NCI-H2029 (cell line): ENCODE measurements around the gene MUC20.
"Not testable (repeated sequence)": the region's sequence is repeated elsewhere in the genome, so short reads cannot be mapped to it uniquely, and the experiment has no call there.

Experiments used
- DNase-seq: peaks from one replicate; lab custom pipeline; 2025; lab: John Stamatoyannopoulos, UW

Gene MUC20

DNA sequence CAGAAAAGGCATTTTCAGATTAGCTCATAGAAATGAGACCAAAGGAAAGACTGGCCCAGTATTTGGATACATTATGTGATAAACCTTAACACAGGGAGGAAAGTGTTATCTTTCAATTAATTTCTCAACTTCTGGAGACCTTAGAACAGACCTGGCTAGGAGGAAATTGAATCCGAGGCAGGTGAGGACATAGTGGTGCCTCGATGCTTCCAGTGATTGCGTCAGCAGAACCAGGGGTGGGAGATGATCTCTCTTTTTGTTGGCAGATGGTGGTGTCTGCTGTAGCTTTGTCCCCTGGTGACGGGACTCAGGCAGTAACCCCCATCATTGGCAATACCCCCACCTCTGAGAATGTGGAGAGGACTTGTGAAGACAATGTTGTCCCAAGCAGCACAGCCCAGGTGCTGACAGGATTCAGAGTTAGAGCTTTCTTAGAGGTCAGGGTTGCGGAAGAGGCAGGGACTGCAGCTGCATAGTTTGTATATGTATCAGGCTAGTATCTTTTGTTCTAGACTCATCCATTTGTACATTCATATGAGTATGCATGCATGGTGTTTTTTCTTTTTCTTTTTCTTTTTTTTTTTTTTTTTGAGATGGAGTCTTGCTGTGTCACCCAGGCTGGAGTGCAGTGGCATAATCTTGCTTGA is 27.9 kb upstream of the MUC20 start:
- DNase-seq: no peak

DNA sequence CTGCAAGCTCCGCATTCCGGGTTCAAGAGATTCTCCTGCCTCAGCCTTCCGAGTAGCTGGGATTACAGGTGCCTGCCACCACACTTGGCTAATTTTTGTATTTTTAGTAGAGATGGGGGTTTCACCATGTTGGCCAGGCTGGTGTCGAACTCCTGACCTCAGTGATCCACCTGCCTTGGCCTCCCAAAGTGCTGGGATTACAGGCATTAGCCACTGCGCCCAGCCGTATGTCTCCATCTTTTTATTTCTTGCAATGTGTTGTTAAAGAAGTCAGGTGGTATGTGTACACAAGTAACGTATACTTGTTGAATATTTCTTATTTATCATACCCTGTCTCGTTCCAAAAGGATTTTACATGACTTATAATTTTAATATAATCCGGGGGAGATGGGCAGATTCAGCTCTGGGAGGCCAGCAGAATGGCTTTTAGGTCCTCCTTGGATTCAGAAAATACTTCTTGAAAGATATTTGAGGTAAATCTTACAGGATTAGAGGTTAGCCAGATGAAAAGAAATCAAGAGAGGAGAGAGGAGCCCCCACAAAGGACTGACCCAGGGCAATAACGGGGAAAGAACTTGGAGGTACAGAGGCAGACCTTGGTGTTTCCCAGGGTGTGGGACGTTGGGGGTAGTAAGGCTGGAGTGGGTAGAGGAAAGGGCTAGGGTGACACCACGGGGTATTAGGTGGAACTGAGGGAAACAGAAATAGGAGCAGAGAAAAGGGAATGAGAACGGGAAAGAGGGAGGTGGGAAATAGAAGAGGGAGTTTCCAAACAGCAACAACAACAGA is 27.2 kb upstream of the MUC20 start:
- no peak for DNase-seq

DNA sequence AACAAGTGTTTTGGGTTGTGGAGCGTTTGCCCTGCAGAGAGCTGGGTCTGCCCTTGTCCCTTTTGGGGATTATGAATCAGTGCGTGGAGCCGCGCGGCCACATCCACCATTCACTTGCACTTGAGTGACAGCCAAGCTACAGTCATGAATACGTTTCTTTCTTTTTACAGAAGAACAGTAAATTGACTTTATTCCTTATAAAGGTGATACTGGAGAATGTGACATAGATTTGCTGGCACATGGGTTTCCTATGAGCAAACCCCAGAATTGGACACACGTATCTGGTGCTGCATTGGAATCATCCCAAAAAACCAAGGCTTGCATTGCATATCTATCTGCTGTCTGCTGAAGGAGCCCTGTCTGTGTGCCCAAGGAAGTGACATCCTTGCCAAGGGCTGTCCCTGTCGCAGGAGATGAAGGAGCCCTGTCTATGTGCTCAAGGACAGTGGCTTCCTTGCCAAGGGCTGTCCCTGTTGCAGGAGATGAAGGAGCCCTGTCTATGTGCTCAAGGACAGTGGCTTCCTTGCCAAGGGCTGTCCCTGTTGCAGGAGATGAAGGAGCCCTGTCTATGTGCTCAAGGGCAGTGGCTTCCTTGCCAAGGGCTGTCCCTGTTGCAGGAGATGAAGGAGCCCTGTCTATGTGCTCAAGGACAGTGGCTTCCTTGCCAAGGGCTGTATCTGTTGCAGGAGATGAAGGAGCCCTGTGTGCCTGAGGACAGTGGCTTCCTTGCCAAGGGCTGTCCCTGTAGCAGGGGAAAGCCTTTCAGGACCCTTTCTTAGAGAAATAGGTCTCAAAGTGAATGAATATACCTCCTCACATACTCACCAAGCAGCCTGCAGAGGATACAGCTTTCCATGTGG is 26.3 kb upstream of the MUC20 start:
- DNase-seq: not testable (repeated sequence)

DNA sequence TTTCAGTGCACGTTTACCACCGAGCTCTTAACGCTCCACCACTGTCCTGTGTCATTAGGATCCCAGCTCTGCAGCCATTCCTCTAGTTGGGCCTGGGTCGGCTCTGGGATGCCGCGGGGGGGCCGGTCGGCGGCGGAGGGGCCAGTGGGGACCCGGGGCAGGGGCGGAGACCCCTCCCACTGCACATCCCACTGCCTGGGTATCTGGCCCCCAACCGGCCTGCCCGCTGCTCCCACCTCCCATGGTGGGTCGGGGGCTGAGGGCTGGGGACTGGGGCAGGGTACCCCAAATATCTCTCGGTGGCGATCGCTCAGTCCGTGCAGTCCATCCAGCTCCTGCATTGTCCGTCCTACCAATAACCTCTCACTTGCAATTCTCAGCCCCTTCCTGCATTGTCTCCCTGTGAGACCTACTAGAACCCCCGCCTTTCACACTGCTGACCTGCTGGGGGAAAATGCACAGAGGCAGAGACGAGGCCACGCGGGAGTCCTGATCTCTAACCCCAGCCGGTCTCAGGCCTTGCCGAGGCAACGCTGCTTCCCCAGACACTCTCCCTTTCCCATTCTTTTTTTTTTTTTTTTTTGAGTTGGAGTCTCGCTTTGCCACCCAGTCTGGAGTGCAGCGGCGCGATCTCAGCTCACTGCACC is 24.0 kb upstream of the MUC20 start:
- no peak for DNase-seq

DNA sequence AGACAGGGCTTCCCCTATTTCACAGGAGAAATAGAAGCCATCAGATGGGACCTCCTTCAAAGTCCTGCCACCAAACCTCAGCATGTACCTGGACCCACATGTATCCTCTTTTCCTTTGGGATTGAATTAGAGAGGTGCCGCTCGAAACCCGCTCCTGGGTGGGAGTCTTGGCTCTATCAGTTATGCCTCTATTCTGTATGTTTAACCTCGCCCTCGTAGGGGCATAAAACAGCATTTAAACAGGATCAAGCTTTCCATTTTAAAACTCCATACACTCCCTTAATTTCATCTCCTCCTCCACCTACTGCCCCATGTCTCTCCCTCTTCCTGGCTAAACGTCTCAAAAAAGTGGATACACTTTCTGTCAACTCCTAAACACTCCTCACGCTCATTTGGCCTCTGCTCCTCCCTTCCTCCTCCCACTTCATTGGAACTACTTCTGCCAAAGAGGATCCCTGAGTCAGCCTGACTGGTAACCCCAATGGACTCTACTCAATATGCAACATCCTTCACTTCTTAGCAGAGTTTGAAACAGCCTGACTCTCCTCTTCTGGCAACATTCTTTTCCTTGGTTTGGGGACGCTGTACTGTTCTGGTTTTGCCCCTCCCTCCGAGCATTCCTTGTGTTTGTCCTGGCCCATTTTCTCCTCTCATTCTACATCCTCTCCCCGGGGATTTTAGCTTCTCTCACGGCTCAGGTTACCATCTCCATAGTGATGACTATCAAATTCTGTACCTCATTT is 23.0 kb upstream of the MUC20 start:
- DNase-seq: no peak

DNA sequence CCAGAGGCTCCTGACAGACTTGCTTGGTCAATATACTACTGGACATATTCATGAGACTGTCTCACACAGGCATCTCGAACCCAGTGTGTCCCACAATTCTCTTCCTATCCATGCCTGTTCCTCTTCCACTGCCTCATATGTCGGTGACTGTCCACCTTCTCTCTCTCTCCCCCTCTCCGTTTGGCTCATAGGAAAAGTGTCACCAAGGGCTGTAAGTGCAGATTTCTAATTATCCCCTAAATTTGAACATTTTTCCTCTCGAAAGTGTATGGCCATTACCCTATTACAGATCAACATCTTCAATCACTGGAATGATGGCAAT is 22.5 kb upstream of the MUC20 start:
- DNase-seq: no peak

DNA sequence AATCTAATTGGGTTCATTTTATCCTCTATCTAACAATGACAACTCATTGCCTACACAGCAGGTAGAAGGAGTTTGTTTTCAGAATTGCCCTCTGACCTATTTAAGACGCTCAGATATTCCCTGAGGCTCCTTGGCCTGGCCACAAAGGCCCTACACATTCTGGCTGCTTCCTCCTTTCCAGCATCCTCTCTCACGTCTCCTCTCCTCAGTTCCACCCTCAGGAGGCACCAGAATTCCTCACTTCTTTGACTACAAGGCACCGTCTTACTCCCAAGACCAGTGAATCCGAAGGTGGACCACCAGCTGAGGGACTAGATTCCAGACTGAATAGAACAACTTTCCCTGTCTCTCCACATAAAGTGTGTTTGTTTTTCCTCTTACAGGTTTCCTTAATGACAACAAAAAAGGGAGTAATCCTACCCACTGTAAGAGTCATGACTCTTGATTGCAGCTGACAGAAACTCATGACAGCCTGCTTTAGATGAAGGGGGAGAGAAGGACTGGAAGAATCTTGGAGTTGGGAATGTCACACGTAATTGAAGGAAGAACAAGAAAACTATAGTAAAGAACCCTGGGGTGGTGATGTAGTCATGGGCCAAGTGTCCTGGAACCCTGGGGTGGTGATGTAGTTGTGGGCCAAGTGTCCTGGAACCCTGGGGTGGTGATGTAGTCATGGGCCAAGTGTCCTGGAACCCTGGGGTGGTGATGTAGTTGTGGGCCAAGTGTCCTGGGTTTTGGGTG is 22.0 kb upstream of the MUC20 start:
- no peak for DNase-seq

DNA sequence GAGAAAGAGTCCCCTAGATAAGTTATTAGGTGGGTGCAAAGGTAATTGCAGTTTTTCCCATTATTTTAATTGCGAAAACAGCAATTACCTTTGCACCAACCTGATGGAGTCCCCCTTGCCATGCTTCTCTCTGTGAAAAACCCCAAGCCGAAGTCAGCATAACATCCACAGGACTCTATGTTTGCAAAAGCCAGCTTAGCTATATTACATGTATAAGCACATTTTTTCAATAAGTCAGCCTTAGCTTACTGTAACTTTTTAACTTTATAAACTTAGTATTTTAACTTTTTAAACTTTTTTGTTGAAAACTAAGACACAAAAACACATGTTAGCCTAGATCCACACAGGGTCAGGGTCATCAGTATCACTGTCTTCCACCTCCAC is 21.4 kb upstream of the MUC20 start:
- DNase-seq: no peak

DNA sequence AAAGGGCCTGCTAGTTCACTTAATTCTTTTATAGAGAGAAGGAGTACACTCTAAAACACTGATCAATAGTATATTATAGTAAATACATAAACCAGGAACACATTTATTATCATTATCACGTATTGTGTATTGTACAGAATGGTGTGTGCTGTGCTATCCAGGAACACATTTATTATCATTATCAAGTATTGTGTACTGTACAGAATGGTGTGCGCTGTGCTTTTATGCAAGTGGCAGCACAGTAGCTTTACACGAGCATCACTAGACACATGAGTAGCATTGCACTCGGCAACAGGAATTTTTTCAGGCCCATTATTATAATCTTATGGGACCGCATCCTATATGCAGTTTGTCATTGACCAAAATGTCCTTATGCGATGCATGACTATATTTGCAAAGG is 20.9 kb upstream of the MUC20 start:
- no peak for DNase-seq

DNA sequence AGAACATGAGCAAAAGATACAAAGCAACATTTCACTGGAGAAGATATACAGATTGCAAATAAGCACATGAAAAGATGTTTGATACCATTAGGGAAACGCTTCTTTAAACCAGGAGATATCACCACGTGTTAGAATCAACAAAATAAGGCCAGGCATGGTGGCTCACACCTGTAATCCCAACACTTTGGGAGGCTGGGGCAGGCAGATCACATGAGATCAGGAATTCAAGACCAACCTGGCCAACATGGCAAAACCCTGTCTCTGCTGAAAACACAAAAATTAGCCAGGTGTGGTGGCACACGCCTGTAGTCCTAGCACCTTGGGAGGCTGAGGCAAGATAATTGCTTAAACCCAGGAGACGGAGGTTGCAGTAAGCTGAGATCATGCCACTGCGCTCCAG is 20.5 kb upstream of the MUC20 start:
- DNase-seq: no peak

DNA sequence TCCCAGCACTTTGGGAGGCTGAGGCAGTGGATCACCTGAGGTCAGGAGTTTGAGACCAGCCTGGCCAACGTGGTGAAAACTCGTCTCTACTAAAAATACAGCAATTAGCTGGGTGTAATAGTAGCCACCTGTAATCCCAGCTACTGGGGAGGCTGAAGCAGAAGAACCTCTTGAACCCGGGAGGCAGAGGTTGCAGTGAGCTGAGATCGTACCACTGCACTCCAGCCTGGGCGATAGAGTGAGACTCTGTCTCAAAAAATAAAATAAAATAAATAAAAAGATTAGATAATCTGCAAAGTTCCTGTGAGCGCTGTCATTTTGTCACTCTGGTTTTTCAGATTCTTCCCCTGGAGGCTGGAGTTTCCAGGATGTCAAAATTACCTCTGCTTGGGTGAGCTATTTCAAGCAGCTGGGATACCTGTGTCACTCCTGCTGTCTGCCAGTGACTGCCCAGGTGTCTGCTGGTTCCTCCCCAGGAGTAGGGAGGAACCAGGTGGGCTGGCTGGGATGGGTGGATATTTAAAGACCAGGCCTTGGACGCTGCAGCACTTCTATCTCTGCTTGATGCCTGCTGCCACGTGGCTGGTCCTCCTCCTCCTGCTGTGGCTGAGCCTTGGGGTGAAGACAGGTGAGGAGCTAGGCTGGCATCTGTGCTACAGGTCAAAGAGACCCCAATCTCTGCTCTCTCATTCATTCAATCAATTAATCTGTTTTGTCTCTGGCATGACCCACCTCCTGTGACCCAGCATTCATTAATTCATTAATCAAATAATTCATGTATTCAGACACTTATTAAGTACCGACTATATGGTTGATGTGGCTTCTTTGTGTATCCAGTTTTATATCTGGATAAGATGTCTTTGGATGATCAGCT is 19.5 kb upstream of the MUC20 start:
- no peak for DNase-seq

DNA sequence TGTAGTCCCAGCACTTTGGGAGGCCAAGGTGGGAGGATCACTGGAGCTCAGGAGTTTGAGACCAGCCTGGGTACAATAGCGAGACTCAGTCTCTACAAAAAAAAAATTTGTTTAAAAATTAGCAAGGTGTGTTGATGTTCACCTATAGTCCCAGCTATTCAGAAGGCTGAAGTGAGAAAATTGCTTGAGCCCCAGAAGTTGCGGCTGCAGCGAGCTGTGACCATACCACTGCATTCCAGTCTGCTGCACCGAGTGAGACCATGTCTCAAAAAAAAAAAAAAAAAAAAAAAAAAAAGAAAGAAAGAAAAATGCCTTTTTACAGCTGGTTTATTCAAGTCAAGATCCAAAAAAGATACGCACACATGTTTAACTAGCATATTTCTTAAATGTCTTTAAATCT is 17.0 kb upstream of the MUC20 start:
- DNase-seq: no peak

DNA sequence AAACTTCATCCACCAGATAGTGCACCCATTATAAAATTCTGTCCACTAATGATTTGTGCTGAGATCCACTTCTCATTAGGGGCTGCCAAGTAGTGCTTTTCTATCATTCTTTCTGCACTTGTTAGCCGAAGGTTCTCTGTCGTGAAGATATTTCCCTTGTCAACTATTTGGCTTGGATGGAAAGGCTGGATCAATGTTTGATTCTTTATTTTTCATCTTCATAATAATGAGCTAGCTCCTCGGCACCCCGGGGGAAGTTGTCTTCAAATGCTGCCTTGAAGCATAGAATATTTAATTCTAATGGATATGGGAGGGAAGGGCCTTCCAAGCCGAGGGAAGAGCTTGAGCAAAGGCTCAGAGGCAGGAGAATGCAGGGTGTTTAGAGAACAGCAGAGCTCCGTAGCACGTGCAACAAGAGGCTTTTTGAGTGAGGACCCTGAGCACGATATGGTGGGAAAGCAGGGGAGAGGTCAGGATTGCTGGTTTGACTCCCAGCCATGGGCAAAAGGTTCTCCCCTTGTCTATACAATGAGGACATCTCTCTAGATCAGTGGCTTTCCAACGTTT is 16.3 kb upstream of the MUC20 start:
- DNase-seq: no peak

DNA sequence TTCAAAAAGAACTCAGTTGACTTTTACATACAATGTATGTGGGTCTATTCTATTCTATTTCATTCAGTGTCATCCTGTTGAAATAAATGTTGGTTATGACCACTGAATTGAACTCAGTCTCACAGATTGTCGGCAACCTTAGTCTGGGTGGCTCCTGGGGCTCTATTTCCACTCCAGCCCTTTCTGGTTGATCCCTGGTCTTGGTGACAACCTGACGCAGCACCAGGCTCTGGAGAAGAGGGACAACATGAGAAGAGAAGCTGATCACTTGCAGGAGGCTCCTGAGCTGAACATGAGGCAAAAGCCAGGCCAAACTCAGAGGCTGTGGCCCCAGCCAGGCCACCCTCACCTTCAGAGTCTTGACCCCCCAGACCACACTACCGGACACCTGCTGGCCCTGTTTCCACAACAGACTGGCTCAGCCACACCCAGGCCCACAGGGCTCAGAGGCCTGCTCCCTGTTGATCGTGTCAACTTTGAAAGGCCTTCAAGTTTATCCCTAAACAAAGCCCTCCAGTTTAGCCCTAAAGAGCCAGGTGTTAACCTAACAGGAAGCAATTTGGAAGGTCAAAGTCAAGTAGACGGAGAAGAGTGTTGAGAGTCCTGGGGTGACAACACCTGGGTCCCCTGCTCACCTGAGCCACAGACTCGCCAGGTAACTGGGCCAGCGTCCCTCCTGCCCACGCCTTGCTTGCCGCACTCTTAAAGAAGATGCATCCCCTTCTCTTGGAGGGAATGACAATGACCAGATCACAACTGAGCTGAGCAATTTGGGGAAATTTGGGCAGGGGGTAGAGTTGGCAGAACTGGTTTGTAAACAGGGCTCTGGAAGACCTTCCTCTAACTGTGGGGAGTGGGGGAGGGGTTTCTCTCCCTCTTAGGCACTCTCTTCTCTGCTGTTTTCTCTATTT is 15.4 kb upstream of the MUC20 start:
- no peak for DNase-seq

DNA sequence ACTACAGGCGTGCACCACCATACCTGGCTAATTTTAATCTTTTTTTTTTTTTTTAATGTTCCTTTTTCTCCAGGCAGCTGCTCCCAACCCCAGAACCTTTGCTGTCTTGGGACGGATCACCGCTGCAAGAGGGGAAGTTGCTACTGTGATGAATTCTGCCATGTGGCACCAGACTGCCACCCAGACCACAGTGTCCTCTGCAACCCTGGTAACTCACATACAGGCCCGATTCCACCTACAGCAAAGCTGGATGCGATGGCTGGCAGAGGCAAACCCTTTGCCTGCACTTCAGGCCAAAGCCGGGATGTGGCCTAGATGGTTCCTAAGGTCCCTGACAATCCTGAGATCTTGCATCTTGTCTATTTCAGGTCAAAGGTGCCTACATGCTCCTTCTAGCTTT is 12.7 kb upstream of the MUC20 start:
- DNase-seq: no peak

DNA sequence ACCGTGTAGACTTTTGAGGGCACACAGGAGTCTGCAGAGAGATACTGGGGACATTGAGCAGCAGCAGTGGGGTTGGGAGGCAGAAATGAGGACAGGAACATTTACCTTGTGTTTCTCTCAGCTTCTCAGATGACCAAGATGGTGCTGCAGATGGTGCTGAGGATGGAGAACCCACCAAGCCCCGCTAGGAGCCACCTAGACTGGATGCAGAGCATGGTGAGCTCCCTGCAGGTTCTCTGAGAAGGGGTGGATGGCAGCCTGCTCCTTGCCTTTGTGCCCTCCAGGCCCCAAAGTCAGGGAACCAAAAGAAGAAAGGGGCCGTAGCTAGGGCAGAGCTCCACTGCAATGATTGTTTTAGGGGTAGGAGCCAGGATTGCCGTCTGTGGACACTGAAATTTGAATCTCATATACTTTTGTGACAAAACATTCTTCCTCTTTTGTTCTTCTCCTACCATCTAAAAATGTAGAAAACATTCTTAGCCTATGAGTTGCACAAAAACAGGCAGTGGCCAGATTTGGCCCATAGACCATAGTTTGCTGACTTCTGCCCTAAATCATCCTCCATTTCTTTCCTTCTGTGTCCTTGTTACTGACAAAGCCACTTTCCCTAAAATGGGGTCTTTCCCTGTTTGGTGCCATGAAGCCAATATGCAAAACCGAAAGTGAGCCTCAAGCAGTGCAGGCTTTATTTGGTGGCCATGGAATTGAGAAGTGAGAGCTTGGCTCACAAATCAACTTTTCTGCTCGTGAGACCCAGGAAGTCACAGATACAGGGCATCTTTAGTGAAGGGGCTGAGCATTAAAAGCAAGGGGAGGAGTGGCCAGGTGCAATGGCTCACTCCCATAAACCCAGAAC is 11.9 kb upstream of the MUC20 start:
- DNase-seq: no peak

DNA sequence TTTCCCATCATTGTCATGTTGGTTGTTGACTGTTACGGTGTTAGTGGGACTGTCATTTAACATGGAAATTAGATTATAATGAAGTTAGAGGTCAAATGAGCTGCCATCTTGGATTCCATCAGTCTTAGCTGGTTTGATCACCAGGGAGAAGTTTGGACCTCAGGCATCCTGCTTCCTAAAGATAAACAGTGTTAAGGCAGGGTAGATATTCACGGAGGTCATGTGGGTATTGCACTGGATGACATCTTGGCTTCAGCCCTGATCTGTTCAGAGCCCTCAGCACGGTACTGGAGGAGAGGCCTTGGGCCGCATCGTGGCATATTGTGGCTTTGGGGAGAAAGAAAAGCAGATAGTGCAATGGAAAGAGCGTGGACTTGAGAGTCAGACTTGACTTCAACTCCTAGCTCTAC is 11.1 kb upstream of the MUC20 start:
- DNase-seq: no peak
